Parathyroid adenoma (tissue), 2 donors: ENCODE measurements around the gene HCCS.

Experiments
- H2AFZ ChIP-seq: fragments of 300-600 bp; sonication (generic); one replicate; pipeline ENCODE4 v1.7.0; 2017; ENCODE audit warnings: antibody characterized with exemption, mild to moderate bottlenecking
- H3K27ac ChIP-seq: fragments of 300-600 bp; sonication (generic); one replicate; pipeline ENCODE4 v1.7.0; 2017
- H3K27me3 ChIP-seq: fragments of 300-600 bp; sonication (generic); one replicate; pipeline ENCODE4 v1.7.0; 2017; ENCODE audit warnings: low read length; ENCODE audit not compliant: control insufficient read depth, insufficient read depth
- H3K36me3 ChIP-seq: fragments of 300-600 bp; sonication (generic); one replicate; pipeline ENCODE4 v1.7.0; 2017; ENCODE audit warnings: low read length; ENCODE audit not compliant: control insufficient read depth, insufficient read depth
- H3K4me1 ChIP-seq: fragments of 300-600 bp; sonication (generic); one replicate; pipeline ENCODE4 v1.7.0; 2017; ENCODE audit warnings: control low read depth
- H3K4me2 ChIP-seq: fragments of 300-600 bp; sonication (generic); one replicate; pipeline ENCODE4 v1.7.0; 2017; ENCODE audit warnings: low read length
- H3K4me3 ChIP-seq: fragments of 300-600 bp; sonication (generic); one replicate; pipeline ENCODE4 v1.7.0; 2017; ENCODE audit warnings: low read depth, low read length
- H3K79me2 ChIP-seq: fragments of 300-600 bp; sonication (generic); one replicate; pipeline ENCODE4 v1.7.0; 2017; ENCODE audit warnings: control low read depth
- H3K9ac ChIP-seq: fragments of 300-600 bp; sonication (generic); one replicate; pipeline ENCODE4 v1.7.0; 2017; ENCODE audit warnings: mild to moderate bottlenecking
- H3K9me3 ChIP-seq: fragments of 300-600 bp; sonication (generic); one replicate; pipeline ENCODE4 v1.7.0; 2017; ENCODE audit warnings: low read length; ENCODE audit not compliant: control insufficient read depth
- TF ChIP-seq, protein P1 (sequence below): fragments of 300-600 bp; sonication (generic); IDR thresholded peaks from one replicate; pipeline ENCODE4 v1.7.0; 2017; ENCODE audit warnings: antibody characterized with exemption, mild to moderate bottlenecking
- donor health status: primary hyperparathyroidism.

Gene HCCS

DNA sequence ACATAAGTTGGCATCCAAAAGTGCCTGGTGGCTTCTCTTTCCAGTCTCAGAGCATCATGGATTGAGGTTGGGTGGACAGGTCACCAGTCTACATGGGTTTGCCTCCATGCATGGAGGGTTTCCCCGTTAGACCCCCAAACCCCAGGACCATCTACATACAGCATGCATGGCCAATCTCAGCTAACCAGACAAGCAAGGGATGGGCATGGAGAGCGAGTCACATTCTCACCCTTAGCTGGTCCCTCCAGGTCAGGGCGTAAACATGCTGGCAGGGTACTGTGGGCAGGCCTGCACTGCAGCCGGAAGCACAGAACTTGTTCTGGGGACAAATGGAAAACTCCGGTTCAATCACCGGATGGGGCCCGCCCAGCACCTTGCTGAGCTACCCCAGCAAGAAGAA, 37.3 kb downstream of the HCCS start:
- TF ChIP-seq, protein P1, sequence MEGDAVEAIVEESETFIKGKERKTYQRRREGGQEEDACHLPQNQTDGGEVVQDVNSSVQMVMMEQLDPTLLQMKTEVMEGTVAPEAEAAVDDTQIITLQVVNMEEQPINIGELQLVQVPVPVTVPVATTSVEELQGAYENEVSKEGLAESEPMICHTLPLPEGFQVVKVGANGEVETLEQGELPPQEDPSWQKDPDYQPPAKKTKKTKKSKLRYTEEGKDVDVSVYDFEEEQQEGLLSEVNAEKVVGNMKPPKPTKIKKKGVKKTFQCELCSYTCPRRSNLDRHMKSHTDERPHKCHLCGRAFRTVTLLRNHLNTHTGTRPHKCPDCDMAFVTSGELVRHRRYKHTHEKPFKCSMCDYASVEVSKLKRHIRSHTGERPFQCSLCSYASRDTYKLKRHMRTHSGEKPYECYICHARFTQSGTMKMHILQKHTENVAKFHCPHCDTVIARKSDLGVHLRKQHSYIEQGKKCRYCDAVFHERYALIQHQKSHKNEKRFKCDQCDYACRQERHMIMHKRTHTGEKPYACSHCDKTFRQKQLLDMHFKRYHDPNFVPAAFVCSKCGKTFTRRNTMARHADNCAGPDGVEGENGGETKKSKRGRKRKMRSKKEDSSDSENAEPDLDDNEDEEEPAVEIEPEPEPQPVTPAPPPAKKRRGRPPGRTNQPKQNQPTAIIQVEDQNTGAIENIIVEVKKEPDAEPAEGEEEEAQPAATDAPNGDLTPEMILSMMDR: no peak

DNA sequence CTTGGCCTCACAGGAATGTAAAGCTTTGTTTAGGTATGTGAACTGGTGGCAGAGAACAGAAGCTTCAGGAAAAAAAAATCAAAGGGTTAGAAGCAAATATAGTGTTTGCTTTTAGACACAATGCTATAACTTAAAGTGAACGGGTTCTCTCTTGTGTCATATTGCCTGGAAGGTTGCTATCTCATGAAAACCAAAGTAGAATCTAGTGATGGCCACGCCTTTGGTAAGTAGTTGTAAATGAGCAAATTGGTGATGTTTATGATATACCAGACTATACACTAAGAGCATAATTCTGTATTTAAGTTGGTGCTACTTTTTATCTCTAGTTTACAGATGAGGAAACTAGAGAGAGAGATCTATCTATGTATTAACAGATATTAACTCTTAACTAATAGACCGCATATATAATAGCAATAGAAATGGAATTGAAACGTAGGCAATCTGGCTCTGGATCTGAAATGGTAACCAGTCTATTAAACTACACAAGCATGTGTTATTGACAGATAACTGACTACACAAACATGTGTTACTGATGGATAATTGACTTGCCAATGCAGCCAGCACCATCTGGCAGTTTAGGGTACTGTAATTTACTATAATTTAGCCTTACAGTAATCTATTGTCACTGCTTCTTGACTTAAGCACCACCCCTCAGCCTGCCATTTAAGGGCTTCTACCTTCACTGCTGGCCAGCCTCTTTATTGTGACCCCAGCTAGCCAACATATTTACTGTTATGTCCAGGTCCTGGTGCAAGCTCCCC, 40.8 kb downstream of the HCCS start:
- TF ChIP-seq, protein P1: no peak

More for the DNA sequence above, 37.3 kb downstream of the HCCS start:
- H3K4me2 ChIP-seq: no peak overlapping the region
- H3K9ac ChIP-seq: no peak overlapping the region
- no peaks in the 10 kb centered on the region for H3K36me3 ChIP-seq
- H3K9me3 ChIP-seq: no peaks in the 10 kb centered on the region
- no peak overlapping the region for H3K27ac ChIP-seq
- no peak overlapping the region for H3K4me3 ChIP-seq
- H2AFZ ChIP-seq: no peak overlapping the region
- no peaks in the 10 kb centered on the region for H3K4me1 ChIP-seq
- no peaks in the 10 kb centered on the region for H3K79me2 ChIP-seq
- H3K27me3 ChIP-seq: no peaks in the 10 kb centered on the region

DNA sequence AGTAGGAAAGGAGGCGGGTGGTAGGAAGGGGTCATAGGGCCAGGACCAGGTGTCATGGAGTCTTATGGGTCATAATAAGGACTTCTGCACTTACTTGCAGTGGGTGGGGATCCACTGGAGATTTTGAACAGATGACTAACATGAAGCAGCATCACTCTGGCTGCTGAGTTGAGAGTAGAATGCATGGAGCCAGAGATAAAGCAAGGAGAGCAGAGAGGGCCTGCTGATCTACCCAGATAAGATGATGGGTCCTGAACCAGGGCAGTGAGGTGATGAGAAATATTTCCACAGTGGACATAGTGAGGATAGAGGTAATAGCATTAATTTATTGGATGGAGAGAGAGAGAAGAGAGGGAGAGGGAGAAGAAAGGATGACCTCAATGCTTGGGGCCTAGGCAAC, 48.0 kb downstream of the HCCS start:
- Histone ChIP-seq H3K4me1 (no peaks in the 10 kb centered on the region), H3K9ac (no peak overlapping the region), H3K27me3 (no peaks in the 10 kb centered on the region), H3K27ac (no peak overlapping the region), H3K36me3 (no peaks in the 10 kb centered on the region), H3K9me3 (no peaks in the 10 kb centered on the region), H3K79me2 (no peaks in the 10 kb centered on the region), H3K4me2 (no peak overlapping the region), H2AFZ (no peak overlapping the region), H3K4me3 (no peak overlapping the region)
- TF ChIP-seq, protein P1: no peak

More for the DNA sequence above, 40.8 kb downstream of the HCCS start:
- no peak overlapping the region for H3K27ac ChIP-seq
- no peak overlapping the region for H2AFZ ChIP-seq
- H3K9me3 ChIP-seq: no peaks in the 10 kb centered on the region
- no peaks in the 10 kb centered on the region for H3K4me1 ChIP-seq
- no peaks in the 10 kb centered on the region for H3K27me3 ChIP-seq
- no peaks in the 10 kb centered on the region for H3K36me3 ChIP-seq
- no peak overlapping the region for H3K4me3 ChIP-seq
- H3K4me2 ChIP-seq: no peak overlapping the region
- H3K79me2 ChIP-seq: no peaks in the 10 kb centered on the region
- H3K9ac ChIP-seq: no peak overlapping the region

DNA sequence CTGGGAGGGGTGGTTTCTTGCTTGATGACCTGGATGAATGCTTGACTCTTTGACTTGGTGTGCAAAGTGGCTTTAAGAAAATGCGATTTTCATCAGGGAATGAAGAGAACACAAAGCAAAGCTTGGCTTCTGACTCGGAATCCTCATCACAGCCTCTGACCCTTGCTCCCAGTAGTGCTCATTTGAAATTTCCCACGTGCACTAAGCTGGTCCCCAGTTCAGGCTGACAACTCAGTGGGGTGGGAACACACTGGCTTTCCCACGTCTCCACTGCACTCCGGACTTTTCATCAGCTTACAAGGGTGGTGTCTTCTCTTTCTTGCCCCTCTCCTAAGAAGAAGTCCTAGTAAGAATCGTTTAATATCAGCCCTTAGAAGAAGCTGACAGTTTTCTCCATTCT, 53.3 kb downstream of the HCCS start:
- H3K27me3 ChIP-seq: no peaks in the 10 kb centered on the region
- H3K9me3 ChIP-seq: no peaks in the 10 kb centered on the region
- TF ChIP-seq, protein P1: no peak
- H3K79me2 ChIP-seq: no peaks in the 10 kb centered on the region
- H2AFZ ChIP-seq: no peak overlapping the region
- H3K4me2 ChIP-seq: no peak overlapping the region
- no peaks in the 10 kb centered on the region for H3K36me3 ChIP-seq
- H3K4me3 ChIP-seq: no peak overlapping the region
- no peak overlapping the region for H3K9ac ChIP-seq
- peaks cover 8% of the 10 kb centered on the region for H3K4me1 ChIP-seq
- H3K27ac ChIP-seq: no peak overlapping the region

DNA sequence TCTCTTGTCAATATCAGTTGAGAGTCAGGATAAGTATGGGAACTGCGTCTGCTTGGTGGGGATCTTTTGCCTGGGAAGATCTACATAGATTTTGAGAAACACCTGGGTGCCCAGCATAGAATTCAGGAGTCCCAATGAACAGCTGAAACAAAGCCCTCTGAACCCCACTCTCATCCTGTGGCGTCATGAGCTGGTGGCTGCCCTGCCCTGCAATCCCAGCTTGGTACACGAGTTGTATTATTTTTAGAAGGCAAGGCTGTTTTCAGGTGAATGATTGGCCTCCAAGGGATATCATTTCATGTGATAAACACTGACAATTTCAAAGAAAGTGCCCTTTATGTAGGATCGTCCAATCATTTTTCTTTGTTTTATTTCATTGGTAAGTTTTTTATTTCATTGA, 60.8 kb downstream of the HCCS start:
- H3K27me3 ChIP-seq: no peaks in the 10 kb centered on the region
- H3K4me1 ChIP-seq: no peaks in the 10 kb centered on the region
- no peak overlapping the region for H3K27ac ChIP-seq
- no peak overlapping the region for H2AFZ ChIP-seq
- TF ChIP-seq, protein P1: no peak
- H3K9me3 ChIP-seq: no peaks in the 10 kb centered on the region
- H3K79me2 ChIP-seq: no peaks in the 10 kb centered on the region
- no peak overlapping the region for H3K9ac ChIP-seq
- no peak overlapping the region for H3K4me2 ChIP-seq
- H3K36me3 ChIP-seq: no peaks in the 10 kb centered on the region
- no peak overlapping the region for H3K4me3 ChIP-seq
